ENCODE results near the gene NOL11. TPM values are rescaled to one million over a fixed set of nuclear protein-coding genes. Genes with fewer than 3 reads are reported as not detected.
A peak's percentile ranks its signal among the peaks of the same experiment; 100 is the strongest.

Gene NOL11
- polyA plus RNA-seq, 2 of the 4 experiments (the other 2 are of a cell fraction), result 79.6 to 118 TPM

GRCh38 chr17:67718325-67718941 lies 697 bp downstream of the NOL11 start:
- ATAC-seq, result peak; percentile 36 to 62; a peak in 4 of 6 replicates
- peak; percentile 32 to 55 for DNase-seq (ENCODE audit: low read depth in 1 of 2, low spot score in 1 of 2)
- under 1% methylated on average over 16 of the region's 16 CpGs for WGBS (ENCODE audit: missing lambda C conversion rate)
- H3K4me2 ChIP-seq, result peak overlapping the region; percentile 99
- H3K4me1 ChIP-seq, result peaks cover 17% of the 10 kb centered on the region
- peak overlapping the region; percentile 73 for H3K4me3 ChIP-seq
- CTCF ChIA-PET, result interaction anchor here (0.6 to 4.8 kb wide), 16 partner anchors 8 to 425 kb away, joined by 3 to 37 read pairs (median 4); partner anchors contain the start of gene BPTF
- FAIRE-seq, result no peak
- no peaks in the 10 kb centered on the region for H3K9me3 ChIP-seq
- H3K27ac ChIP-seq, result peak overlapping the region; percentile 89 to 93
- POLR2A ChIA-PET, result interaction anchor here (0.5 to 1.0 kb wide), 3 partner anchors 60 to 107 kb away, joined by 3 to 8 read pairs (median 4); partner anchors contain the start of gene BPTF
- TF ChIP-seq PHF8 (IDR thresholded peaks at IDR 0.05; ENCODE audit: borderline replicate concordance, low read depth) (0 out of 2 replicates have a peak, but pooled peaks have one; percentile 7), HOXB5 (CRISPR knock-in tag; IDR thresholded peaks at IDR 0.05) (no peak), HMGXB4 (CRISPR knock-in tag; IDR thresholded peaks at IDR 0.05; ENCODE audit: borderline replicate concordance) (no peak), HES2 (IDR thresholded peaks at IDR 0.05) (no peak), EP300 (IDR thresholded peaks at IDR 0.05) (no peak), CBX8 (IDR thresholded peaks at IDR 0.05) (no peak), RNF2 (IDR thresholded peaks at IDR 0.05; ENCODE audit: borderline replicate concordance, low read depth) (no peak), HDAC2 (IDR thresholded peaks at IDR 0.05) (0 out of 2 replicates have a peak, but pooled peaks have one; percentile 7)

- FAIRE-seq (no peak), ATAC-seq (no peak), DNase-seq (ENCODE audit: low read depth in 1 of 2, low spot score in 1 of 2) (no peak)
- TF ChIP-seq RNF2 (IDR thresholded peaks at IDR 0.05; ENCODE audit: borderline replicate concordance, low read depth) (no peak), RCOR1 (IDR thresholded peaks at IDR 0.05; ENCODE audit: low read depth, low read length) (no peak), HOXB13 (CRISPR knock-in tag; IDR thresholded peaks at IDR 0.05; ENCODE audit: low read depth) (no peak), CBX2 (IDR thresholded peaks at IDR 0.05; ENCODE audit: borderline replicate concordance, low read depth) (no peak), NR3C1 (IDR thresholded peaks at IDR 0.05) (no peak), TFCP2L1 (CRISPR knock-in tag; IDR thresholded peaks at IDR 0.05) (no peak), RAD21 (conservative IDR thresholded peaks at IDR 0.05 in 1 of 2, IDR thresholded peaks at IDR 0.05 in 1 of 2) (no peak), HES2 (IDR thresholded peaks at IDR 0.05) (no peak), ESRRA (IDR thresholded peaks at IDR 0.05; ENCODE audit: borderline replicate concordance, low read length) (no peak), MYC (IDR thresholded peaks at IDR 0.05; ENCODE audit: borderline replicate concordance, low read length) (no peak), ATOH8 (CRISPR knock-in tag; IDR thresholded peaks at IDR 0.05; ENCODE audit: low read depth) (no peak), BHLHE40 (IDR thresholded peaks at IDR 0.05; ENCODE audit: low read depth, low read length) (no peak), CBX8 (IDR thresholded peaks at IDR 0.05) (no peak)
- Histone ChIP-seq H3K4me3 (no peak overlapping the region), H3K4me2 (no peak overlapping the region), H3K4me1 (no peaks in the 10 kb centered on the region), H3K27ac (no peak overlapping the region), H3K9me3 (no peaks in the 10 kb centered on the region)
- WGBS (ENCODE audit: missing lambda C conversion rate), result 96% methylated on average over 4 of the region's 4 CpGs
- ChIA-PET POLR2A (no interaction called here), CTCF (interaction anchor here (0.8 to 1.1 kb wide), 2 partner anchors 346 to 350 kb away, joined by 3 read pairs; no protein-coding TSS in a partner anchor)
Observed at GRCh38 chr17:67725373-67725791, 7.6 kb downstream of the NOL11 start.

GRCh38 chr17:67725807-67726206 lies 8.1 kb downstream of the NOL11 start:
- DNase-seq (ENCODE audit: low read depth in 1 of 2, low spot score in 1 of 2), result no peak
- Histone ChIP-seq H3K27ac (no peak overlapping the region), H3K4me2 (no peak overlapping the region), H3K4me3 (no peak overlapping the region), H3K9me3 (0 out of 3 replicates have a peak, but pooled peaks cover 2% of the 10 kb centered on the region), H3K4me1 (no peaks in the 10 kb centered on the region)
- ChIA-PET CTCF (interaction anchor here (1.2 kb wide), 1 partner anchor 8 kb away, joined by 4 read pairs; the partner anchor contains the start of gene NOL11), POLR2A (no interaction called here)
- 94% methylated on average over 4 of the region's 4 CpGs for WGBS (ENCODE audit: missing lambda C conversion rate)
- ATAC-seq, result no peak
- FAIRE-seq, result no peak
- TF ChIP-seq KDM5A (IDR thresholded peaks at IDR 0.05), result no peak
- no peak for TF ChIP-seq CHD2 (IDR thresholded peaks at IDR 0.05; ENCODE audit: low read length, partially characterized antibody)
- no peak for TF ChIP-seq E2F6 (IDR thresholded peaks at IDR 0.05; ENCODE audit: borderline replicate concordance, low read depth)
- no peak for TF ChIP-seq TP53 (CRISPR knock-in tag; IDR thresholded peaks at IDR 0.05)
- TF ChIP-seq SREBF2 (IDR thresholded peaks at IDR 0.05), result no peak
- no peak for TF ChIP-seq RFX5 (IDR thresholded peaks at IDR 0.05)
- TF ChIP-seq BCL3 (IDR thresholded peaks at IDR 0.05), result no peak
- no peak for TF ChIP-seq MAZ (IDR thresholded peaks at IDR 0.05; ENCODE audit: borderline replicate concordance, low read depth, low read length)
